Gastrocnemius medialis (tissue), 4 donors: ENCODE measurements around the gene ARRDC1. TPM values are rescaled to one million over a fixed set of nuclear protein-coding genes. Genes with fewer than 3 reads are reported as not detected.

Experiments
- ATAC-seq, 2 donors: fragments of 150-250 bp; one replicate each; pipeline ENCODE4 v1.9.1; 2016
- DNase-seq, 2 donors: peaks; one replicate each; pipeline ENCODE4 v3.0.0-alpha.2; 2019
- H3K27ac ChIP-seq, 4 donors: fragments of 200-600 bp; sonication (generic); 1 replicate in 1 of 4; 2 replicates in 3 of 4; pipeline ENCODE4 v1.5.1; 2016 to 2018; ENCODE audit warnings: mild to moderate bottlenecking in 2 of 4, moderate library complexity in 1 of 4
- H3K27me3 ChIP-seq, 3 donors: fragments of 200-600 bp; sonication (generic) in 2 of 3; 1 replicate in 1 of 3; 2 replicates in 2 of 3; pipeline versions ENCODE4 v1.5.1 to v1.6.0; 2016 to 2019; ENCODE audit warnings: mild to moderate bottlenecking in 1 of 3, moderate library complexity in 1 of 3
- H3K36me3 ChIP-seq, 2 donors: fragments of 200-600 bp; sonication (generic) in 1 of 2; one replicate each; pipeline ENCODE4 v1.5.1; 2017 to 2018
- H3K4me1 ChIP-seq, 2 donors: fragments of 200-600 bp; sonication (generic) in 1 of 2; one replicate each; pipeline ENCODE4 v1.5.1; 2016 to 2017; ENCODE audit warnings: mild to moderate bottlenecking in 2 of 2
- H3K4me3 ChIP-seq, 4 donors: fragments of 200-600 bp; sonication (generic) in 3 of 4; 1 replicate in 1 of 4; 2 replicates in 3 of 4; pipeline ENCODE4 v1.5.1; 2016 to 2019; ENCODE audit warnings: mild to moderate bottlenecking in 2 of 4
- H3K9me3 ChIP-seq, 3 donors: fragments of 200-600 bp; sonication (generic) in 2 of 3; 1 replicate in 1 of 3; 2 replicates in 2 of 3; pipeline ENCODE4 v1.5.1; 2016 to 2019
- POLR2A ChIP-seq, 2 donors: fragments of 450-650 bp; IDR thresholded peaks; one replicate each; pipeline ENCODE4 v1.6.1; 2017; ENCODE audit warnings: antibody characterized with exemption in 2 of 2, mild to moderate bottlenecking in 2 of 2, moderate library complexity in 2 of 2
- in situ Hi-C, 4 donors: fragments of 200-750 bp; cut with MboI; loops; one replicate each; pipeline versions ENCODE4 v1.15.0 to v1.8.0; 2017; ENCODE audit warnings: low sequenced_read_pairs in 4 of 4
- intact Hi-C: fragments of 100-400 bp; cut with DNase I; formaldehyde crosslinking; loops from one replicate; pipeline ENCODE4 v1.15.1; 2023; ENCODE audit warnings: low total_unique reads
- total RNA-seq, 4 donors: library from RNA; depleted of rRNA; stranded (reverse); fragments of >200 nt; gene quantifications; one replicate each; pipeline versions ENCODE4 v1.1.0 to v1.2.3, GENCODE V29; 2016
- TF ChIP-seq, protein P1 (sequence below), 5 experiments: fragments of 450-650 bp in 3 of 5; fragments of 200-600 bp in 2 of 5; sonication (generic) in 2 of 5; IDR thresholded peaks in 4 of 5; conservative IDR thresholded peaks in 1 of 5; 1 replicate in 4 of 5; 2 replicates in 1 of 5; pipeline ENCODE4 v1.5.1; 2016 to 2019; ENCODE audit warnings: antibody characterized with exemption in 5 of 5, mild to moderate bottlenecking in 3 of 5, moderate library complexity in 3 of 5

ARRDC1 gene
- total RNA-seq, 4 donors from 2014 or later, result 20.5 to 23.7 (median 23.3) TPM

DNA sequence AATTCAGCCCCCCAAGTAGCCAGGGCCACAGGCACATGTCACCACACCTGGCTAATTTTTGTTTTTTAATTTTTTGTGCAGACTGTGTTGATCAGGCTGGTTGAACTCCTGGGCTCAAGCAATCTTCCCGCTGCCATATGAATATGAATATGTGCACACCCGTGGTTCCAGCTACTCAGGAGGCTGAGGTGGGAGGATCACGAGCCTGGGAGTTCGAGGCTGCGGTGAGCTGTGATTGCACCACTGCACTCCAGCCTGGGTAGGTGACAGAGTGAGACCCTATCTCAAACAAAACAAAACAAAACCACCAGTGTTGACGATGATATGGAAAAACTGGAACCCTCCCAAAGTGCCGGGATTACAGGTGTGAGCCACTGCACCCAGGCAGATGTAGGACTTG, 45.3 kb downstream of the ARRDC1 start:
- TF ChIP-seq POLR2A (IDR thresholded peaks at IDR 0.05), result no peak
- TF ChIP-seq, protein P1, sequence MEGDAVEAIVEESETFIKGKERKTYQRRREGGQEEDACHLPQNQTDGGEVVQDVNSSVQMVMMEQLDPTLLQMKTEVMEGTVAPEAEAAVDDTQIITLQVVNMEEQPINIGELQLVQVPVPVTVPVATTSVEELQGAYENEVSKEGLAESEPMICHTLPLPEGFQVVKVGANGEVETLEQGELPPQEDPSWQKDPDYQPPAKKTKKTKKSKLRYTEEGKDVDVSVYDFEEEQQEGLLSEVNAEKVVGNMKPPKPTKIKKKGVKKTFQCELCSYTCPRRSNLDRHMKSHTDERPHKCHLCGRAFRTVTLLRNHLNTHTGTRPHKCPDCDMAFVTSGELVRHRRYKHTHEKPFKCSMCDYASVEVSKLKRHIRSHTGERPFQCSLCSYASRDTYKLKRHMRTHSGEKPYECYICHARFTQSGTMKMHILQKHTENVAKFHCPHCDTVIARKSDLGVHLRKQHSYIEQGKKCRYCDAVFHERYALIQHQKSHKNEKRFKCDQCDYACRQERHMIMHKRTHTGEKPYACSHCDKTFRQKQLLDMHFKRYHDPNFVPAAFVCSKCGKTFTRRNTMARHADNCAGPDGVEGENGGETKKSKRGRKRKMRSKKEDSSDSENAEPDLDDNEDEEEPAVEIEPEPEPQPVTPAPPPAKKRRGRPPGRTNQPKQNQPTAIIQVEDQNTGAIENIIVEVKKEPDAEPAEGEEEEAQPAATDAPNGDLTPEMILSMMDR (IDR thresholded peaks at IDR 0.05 in 4 of 5, conservative IDR thresholded peaks at IDR 0.05 in 1 of 5), result no peak
- in situ Hi-C loops, result no loop called here
- H3K4me1 ChIP-seq, result no peaks in the 10 kb centered on the region
- H3K27ac ChIP-seq, result no peak overlapping the region
- H3K9me3 ChIP-seq, result no peaks in the 10 kb centered on the region
- H3K4me3 ChIP-seq, result no peak overlapping the region
- ATAC-seq (no peak), DNase-seq (no peak)
- peaks cover 0 to 21% of the 10 kb centered on the region in 2 donors for H3K36me3 ChIP-seq
- intact Hi-C loops, result no loop called here
- H3K27me3 ChIP-seq, result no peaks in the 10 kb centered on the region

DNA sequence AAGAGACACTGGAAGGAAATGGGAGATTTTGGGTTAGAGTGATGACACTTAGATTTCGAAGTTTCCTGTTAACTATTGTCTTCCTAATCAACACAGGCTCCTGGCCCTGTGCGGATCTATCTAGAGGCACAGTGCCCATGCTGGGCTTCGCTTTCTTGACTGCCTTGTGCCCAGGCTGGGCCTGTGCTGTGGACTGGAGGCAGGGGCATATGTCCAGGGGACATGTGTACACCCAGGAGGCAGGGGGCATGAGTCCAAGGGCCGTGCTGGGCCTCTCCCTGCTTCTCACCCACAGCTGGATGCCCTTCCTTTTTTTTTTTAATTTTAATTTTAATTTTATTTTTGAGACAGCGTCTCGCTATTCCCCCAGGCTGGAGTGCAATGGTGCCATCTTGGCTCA, 50.9 kb downstream of the ARRDC1 start:
- no peaks in the 10 kb centered on the region for H3K9me3 ChIP-seq
- H3K4me3 ChIP-seq, result no peak overlapping the region
- no peak overlapping the region for H3K27ac ChIP-seq
- no peak for ATAC-seq
- no peak for TF ChIP-seq POLR2A (IDR thresholded peaks at IDR 0.05)
- TF ChIP-seq, protein P1 (IDR thresholded peaks at IDR 0.05 in 4 of 5, conservative IDR thresholded peaks at IDR 0.05 in 1 of 5), result no peak
- H3K4me1 ChIP-seq, result no peaks in the 10 kb centered on the region
- in situ Hi-C loops (no loop called here), intact Hi-C loops (no loop called here)
- peaks cover 0 to 14% of the 10 kb centered on the region in 2 donors for H3K36me3 ChIP-seq
- DNase-seq, result no peak
- H3K27me3 ChIP-seq, result no peaks in the 10 kb centered on the region

- no peak overlapping the region for H3K27ac ChIP-seq
- no peaks in the 10 kb centered on the region for H3K4me1 ChIP-seq
- DNase-seq, result no peak
- in situ Hi-C loops, result no loop called here
- intact Hi-C loops, result no loop called here
- no peak for ATAC-seq
- no peak overlapping the region for H3K4me3 ChIP-seq
- H3K36me3 ChIP-seq, result peaks cover 0 to 13% of the 10 kb centered on the region in 2 donors
- no peaks in the 10 kb centered on the region for H3K9me3 ChIP-seq
- no peaks in the 10 kb centered on the region for H3K27me3 ChIP-seq
- TF ChIP-seq, protein P1 (IDR thresholded peaks at IDR 0.05 in 4 of 5, conservative IDR thresholded peaks at IDR 0.05 in 1 of 5), result no peak
- TF ChIP-seq POLR2A (IDR thresholded peaks at IDR 0.05), result no peak
Measured at GRCh38 chr9:137657606-137658005, 52.1 kb downstream of the ARRDC1 start.

GRCh38 chr9:137658781-137659180, 53.3 kb downstream of the ARRDC1 start:
- DNase-seq (no peak), ATAC-seq (no peak)
- no peak overlapping the region for H3K27ac ChIP-seq
- in situ Hi-C loops, result no loop called here
- peaks cover 0 to 2% of the 10 kb centered on the region in 2 donors for H3K36me3 ChIP-seq
- no peaks in the 10 kb centered on the region for H3K9me3 ChIP-seq
- intact Hi-C loops, result no loop called here
- no peaks in the 10 kb centered on the region for H3K27me3 ChIP-seq
- H3K4me3 ChIP-seq, result no peak overlapping the region
- H3K4me1 ChIP-seq, result no peaks in the 10 kb centered on the region
- no peak for TF ChIP-seq POLR2A (IDR thresholded peaks at IDR 0.05)
- TF ChIP-seq, protein P1 (IDR thresholded peaks at IDR 0.05 in 4 of 5, conservative IDR thresholded peaks at IDR 0.05 in 1 of 5), result no peak

GRCh38 chr9:137660144-137660543, 54.7 kb downstream of the ARRDC1 start:
- in situ Hi-C loops, result no loop called here
- H3K36me3 ChIP-seq, result no peaks in the 10 kb centered on the region
- no peak for TF ChIP-seq POLR2A (IDR thresholded peaks at IDR 0.05)
- TF ChIP-seq, protein P1 (IDR thresholded peaks at IDR 0.05 in 4 of 5, conservative IDR thresholded peaks at IDR 0.05 in 1 of 5), result no peak
- DNase-seq, result no peak
- no peaks in the 10 kb centered on the region for H3K9me3 ChIP-seq
- no peak overlapping the region for H3K27ac ChIP-seq
- no peak for ATAC-seq
- no peaks in the 10 kb centered on the region for H3K27me3 ChIP-seq
- H3K4me3 ChIP-seq, result no peak overlapping the region
- intact Hi-C loops, result no loop called here
- peaks cover 4 to 9% of the 10 kb centered on the region in 2 donors for H3K4me1 ChIP-seq
